ELR (cell line): ENCODE data around the gene TFAP2E.

Experiments
- DNase-seq: peaks from one replicate; pipeline ENCODE4 v3.0.0-alpha.2; 2015; ENCODE audit warnings: low read depth

Gene TFAP2E

DNA sequence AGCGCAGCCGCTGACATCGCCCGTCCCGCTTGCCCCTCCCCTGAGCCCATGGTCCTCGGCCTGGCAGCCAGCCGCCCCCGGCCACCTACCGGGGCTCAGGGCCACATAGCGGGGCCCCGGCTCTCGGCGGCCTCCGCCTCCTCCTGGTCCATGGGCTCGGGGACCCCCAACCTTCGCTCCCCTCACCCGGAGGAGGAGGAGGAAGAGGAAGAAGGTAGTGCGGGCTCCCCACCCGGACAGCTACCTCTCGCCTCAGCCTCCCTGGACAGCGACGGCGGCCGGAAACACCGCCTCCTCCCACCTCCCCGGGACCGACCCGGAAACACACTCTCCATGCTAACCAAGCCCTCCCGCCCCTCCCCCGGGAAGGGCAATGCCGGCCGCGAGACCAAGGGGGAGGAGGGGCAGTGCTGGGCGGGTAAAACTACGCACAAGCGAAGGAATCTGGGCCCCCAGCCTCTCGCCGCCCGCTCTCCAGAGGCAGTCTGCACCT, 15.9 kb upstream of the TFAP2E start, which contains the start of gene KIAA0319L:
Gene KIAA0319L (minus strand): TSS at position 286 of the 493 bp plus-strand sequence. CDS start 2,912 bp downstream, outside the sequence.
- DNase-seq, result peak; percentile 85

DNA sequence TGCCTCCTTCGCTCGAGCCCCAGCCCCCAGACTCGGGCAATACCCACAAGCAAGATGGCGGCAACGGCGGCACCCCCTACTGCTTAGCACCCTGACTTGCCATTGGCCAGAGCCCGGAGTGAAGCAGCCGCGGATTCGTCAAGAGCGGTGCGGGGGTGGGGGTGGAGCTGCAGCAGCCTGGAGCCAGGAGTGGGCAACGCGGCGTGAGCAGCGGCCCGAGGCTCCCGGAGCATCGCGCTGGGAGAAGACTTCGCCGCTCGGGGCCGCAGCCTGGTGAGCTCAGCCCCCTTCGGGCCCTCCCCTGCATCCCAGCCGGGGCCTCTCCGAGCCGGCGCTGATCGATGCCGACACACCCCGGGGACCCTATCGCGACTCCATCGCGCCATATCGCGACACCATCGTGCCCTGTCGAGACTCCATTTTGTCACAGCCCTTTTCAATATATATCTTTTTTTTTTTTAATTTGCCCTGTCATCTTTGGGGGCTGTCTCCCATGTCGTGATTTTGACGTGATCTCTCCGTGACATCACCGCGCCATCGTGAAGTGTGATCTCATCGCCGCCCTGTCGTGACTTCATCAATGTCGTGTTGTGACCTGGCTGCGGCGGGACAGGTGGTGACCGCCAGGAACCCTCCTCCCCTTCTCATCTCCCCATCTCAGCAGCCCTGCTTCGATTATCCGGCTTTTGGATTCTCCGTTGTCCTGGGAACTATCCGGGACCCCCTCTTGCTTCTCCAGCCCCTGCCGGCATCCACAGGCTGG, 15.3 kb upstream of the TFAP2E start, which contains the start of gene NCDN:
Gene NCDN (plus strand): TSS at position 189 of the 763 bp plus-strand sequence. CDS start 392 bp downstream, at position 581.
- peak; percentile 98 for DNase-seq

DNA sequence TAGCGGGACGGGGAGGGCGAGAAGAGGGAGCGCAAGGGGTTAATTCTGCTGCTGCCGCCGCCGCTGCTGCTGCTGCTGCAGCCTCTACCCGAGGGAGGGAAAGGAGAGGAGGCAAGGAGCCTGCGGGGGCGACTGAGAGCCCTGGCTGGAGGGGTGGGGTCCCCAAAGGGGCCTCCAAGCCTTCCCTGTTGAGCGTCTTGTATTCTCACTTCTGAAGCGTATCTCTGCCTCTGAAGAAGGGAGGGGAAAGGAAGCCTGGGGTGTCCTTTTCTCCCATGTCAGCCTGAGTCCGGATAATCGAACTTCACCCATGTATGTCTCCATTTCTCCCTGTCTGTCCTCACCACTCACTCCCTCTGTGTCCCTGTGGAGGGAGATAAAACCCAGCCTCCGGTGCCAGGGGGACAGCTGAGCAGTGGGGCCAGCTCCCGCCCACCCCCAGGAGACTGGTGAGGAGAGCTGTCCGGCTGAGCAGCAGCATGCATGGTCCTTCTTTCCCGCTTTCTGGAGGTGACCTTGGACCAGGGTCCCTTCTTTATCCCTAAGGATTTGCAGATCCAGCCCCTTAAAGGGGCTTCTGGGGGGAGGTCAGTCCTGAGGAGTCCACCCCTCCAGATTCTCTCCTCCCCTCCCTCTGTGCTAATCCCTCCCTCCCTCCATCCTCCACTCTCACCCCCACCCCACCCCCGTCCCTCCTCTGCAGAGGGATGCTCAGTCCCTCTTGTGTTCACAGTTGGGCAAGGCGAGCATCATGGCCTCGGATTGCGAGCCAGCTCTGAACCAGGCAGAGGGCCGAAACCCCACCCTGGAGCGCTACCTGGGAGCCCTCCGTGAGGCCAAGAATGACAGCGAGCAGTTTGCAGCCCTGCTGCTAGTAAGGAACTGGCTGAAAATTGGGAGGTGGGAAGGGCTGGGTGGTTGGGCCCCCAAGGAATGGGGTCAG, 14.5 kb upstream of the TFAP2E start:
- peak; percentile 33 for DNase-seq

DNA sequence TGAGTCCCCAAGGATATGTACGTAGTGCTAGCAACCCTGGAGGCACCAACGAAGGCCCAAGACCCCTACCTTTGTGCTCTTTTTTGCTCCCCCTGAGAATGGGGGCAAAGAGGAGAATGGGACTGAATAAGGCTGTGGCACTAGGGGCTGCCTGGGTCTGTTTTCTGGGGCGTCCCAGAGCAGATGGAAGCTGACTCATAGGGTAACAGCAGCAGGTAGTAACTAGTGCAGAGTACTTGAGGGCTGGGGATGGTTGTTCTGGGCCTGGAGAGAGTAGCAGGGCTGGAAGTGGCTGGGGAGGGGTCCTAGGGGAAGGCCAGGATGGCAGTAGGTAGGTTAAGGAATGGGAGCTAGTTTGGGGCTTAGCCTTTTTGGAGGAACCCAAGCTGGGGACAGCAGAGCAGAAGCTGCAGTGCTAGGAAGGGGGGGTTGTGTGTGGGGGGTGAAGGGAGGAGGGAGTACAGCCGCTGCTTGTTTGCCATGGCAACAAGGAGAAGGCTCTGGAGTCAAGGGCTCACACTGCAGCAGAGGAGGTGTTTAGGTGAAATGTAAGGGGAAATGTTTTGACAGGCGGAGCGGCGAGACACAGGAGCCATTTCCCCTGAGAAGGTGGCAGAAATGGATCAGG, 13.7 kb upstream of the TFAP2E start:
- no peak for DNase-seq

DNA sequence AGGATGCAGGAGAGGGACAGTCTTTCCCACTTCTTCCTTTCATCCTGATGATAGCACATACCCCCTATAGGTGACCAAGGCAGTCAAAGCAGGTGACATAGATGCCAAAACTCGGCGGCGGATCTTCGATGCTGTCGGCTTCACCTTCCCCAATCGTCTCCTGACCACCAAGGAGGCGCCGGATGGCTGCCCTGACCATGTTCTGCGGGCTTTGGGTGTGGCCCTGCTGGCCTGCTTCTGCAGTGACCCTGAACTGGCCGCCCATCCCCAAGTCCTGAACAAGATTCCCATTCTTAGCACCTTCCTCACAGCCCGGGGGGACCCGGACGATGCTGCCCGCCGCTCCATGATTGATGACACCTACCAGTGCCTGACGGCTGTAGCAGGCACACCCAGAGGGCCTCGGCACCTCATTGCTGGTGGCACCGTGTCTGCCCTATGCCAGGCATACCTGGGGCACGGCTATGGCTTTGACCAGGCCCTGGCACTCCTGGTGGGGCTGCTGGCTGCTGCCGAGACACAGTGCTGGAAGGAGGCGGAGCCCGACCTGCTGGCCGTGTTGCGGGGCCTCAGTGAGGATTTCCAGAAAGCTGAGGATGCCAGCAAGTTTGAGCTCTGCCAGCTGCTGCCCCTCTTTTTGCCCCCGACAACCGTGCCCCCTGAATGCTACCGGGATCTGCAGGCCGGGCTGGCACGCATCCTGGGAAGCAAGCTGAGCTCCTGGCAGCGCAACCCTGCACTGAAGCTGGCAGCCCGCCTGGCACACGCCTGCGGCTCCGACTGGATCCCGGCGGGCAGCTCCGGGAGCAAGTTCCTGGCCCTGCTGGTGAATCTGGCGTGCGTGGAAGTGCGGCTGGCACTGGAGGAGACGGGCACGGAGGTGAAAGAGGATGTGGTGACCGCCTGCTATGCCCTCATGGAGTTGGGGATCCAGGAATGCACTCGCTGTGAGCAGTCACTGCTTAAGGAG, 12.6 kb upstream of the TFAP2E start:
- no peak for DNase-seq

DNA sequence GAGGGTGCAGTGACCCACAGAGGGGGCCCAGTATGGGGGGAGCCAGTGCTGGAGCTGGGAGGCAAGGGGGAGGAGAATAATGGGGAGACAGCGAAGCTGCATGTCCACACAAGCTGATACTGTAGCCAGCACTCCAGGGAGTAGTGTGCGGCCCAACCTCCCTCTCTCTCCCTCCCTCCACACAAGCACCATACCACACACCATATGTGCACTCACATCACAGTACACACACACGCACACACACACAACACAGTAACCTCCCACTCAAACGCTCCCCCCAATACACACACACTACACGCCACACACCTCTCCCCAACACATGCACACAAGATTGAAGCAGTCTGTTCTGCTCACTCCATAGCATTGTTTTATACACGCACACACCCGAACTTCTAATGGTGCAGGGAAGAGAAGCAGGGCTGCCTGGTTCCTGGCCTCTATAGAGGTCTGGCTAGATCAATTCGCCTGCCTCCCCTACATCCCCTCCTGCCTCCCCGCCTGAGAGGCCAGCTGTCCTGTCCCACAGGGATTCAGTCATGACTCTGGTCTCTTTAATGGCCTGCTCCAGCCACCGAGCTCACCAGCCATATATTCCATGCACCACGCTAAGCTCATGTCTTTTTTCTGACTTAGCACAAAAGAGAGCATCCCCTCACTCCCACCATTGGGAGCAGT, 11.7 kb upstream of the TFAP2E start:
- DNase-seq, result no peak

DNA sequence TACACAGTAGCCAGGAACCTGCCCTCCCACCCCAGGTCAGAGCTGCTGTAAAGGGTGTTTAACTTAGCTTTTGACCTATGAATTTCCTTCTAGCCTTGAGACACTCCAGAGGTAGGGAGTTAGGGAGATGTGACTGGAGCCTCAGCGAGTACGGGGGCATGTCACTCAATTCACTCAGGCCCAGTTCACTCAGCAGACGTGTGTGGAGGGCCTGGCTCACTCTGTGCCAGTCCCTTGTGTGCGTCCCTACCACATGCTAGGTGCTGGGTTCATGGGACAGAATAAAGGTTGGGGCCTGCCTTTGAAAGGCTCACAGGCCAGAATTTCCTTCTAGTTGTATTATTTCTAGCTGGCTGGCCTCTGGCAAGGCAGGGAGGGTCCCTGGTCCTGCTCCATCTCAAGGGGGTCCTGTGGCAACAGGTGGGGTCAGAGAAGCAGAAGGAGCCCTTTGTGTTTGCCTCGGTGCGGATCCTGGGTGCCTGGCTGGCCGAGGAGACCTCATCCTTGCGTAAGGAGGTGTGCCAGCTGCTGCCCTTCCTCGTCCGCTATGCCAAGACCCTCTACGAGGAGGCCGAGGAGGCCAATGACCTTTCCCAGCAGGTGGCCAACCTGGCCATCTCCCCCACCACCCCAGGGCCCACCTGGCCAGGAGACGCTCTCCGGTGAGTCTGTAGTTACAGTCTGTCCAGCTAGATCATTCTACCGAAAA, 11.0 kb upstream of the TFAP2E start:
- DNase-seq, result no peak

DNA sequence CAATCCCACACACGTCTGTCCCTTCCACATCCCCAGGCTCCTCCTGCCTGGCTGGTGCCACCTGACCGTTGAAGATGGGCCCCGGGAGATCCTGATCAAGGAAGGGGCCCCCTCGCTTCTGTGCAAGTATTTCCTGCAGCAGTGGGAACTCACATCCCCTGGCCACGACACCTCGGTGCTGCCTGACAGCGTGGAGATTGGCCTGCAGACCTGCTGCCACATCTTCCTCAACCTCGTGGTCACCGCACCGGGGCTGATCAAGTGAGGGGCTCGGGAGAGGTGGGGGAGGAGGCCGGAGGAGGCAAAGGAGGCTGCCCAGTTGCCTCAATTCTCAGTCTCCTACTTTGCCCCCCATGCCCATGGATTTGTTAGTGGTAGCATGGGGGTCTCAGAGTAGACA, 9.9 kb upstream of the TFAP2E start:
- no peak for DNase-seq

DNA sequence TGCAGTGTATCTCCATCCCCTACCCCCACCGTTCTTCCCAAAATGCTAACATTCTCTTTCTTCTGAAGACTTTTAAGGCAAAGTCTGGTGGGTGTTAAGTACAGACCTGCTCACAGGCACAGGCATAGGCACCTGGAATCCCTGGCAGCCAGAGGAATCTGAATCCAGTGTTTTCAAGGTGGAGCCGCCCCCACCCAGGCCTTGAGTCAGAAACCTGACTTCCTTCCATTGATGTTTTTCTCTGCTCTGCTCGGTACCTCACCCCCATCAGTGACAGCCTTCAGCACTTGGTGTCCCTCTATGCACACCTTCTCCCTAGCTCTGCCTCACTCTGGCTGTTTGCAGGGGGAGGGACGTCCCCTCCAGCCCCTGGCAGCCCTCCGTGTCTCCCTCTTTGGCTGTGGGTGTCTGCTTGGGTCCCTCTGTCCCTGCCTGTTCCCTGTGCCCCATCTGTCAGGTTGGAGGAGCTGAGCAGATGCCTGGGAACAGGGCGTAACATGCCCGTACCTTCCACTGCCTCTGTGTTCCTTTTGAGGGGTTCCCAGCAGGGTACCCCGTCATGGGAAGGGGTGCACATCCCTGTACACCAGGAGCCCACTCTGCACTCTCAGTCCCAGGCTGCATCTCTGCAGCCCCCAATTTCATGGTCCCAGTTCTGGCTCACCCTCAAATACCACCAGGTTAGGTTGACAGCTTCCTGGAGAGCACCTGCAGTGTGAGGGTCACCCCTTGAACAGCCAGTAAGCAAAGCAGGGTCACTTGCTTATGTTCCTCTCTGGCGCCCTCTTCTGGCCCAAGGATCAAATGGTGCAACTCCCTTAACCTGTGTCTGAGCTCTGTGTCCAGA, 8.9 kb upstream of the TFAP2E start:
- peak; percentile 90 for DNase-seq

DNA sequence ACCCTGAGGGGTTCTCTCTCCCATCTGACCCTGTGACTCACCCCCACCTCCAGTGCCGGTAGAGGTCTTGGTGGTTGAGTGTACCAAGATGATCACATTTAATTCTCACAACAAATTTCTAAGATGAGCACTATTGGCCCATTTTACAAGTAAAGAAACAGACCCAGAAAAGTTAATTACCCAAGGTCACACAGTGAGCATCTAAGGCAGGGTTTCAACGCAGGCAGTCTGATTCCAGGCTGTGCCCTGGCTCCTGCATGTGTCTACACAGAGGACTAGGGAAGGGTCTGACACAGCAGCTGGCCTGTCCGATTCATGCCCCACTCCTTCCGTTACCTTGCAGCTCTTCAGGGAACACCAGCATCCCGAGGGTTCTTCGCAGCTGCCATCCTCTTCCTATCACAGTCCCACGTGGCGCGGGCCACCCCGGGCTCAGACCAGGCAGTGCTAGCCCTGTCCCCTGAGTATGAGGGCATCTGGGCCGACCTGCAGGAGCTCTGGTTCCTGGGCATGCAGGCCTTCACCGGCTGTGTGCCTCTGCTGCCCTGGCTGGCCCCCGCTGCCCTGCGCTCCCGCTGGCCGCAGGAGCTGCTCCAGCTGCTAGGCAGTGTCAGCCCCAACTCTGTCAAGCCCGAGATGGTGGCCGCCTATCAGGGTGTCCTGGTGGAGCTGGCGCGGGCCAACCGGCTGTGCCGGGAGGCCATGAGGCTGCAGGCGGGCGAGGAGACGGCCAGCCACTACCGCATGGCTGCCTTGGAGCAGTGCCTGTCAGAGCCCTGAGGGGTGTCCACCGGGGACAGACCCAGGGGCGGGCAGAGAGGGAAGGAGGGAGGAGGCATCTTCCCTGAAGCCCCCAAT, 8.0 kb upstream of the TFAP2E start:
- no peak for DNase-seq

DNA sequence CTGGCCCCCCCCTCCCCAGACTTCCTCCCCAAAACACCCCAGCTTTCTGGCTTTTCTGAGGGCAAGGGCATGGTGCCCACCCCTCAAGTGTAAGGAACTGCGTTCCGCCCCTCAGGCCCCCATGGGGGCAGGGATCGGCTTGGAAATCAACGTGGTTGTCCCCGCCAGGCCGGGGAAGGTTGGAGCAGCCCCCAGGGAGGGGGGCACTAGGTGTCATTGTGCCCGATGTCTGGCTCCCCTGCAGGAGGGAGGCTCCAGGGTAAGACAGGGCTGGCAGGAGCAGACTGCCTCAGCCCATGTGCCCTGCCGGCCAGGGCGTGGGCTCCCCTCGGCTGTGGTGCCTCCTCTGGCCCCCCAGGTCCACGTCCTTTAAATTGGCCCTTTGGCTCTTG, 7.4 kb upstream of the TFAP2E start:
- DNase-seq, result no peak

DNA sequence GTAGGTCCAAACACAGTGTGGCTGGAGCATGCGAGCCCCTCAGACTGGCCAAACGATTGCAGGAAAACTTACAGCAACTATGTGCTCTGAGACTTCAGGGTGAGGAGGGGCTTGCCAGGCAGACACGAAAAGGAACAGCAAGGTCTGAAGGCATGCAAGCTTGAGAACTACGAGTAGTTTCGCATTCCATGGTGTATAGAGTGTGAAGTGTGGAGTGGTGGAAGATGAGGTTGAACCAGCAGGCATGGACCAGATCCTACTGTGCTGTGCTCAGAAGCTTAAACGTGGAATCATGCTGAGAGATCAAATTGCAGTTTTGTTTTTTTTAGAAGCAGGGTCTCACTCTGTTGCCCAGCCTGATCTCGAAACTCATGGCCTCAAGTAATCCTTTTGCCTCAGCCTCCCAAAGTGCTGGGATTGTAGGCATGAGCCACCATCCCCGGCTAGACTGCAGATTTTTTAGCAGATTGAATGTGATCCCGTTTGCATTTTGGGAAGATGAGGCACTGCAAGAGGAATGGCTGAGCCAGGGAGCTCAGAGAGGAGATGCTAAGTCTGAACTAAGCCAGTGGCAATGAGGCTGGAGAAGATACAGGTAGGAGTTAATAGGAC, 5.1 kb upstream of the TFAP2E start:
- DNase-seq, result no peak

DNA sequence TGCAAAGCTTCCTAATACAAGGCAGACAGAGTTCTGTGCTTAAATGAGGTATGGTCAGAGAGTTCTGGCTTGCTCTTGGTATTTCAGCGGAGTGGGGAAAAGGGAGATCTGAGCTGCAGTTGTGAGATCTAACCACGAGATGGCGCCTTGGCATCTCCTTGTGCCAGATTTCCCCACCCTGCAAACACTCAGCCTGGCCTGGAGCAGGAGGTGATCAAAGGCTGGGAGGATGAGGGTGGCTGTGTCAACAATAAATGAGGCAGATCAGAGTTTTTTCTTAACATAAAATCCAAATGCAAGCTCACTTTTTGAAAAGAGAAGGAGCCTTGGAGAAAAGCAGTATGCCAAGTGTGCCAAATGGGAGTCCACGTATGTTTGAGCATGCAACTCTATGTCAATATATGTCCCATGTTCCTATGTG, 4.1 kb upstream of the TFAP2E start:
- DNase-seq, result peak; percentile 77

DNA sequence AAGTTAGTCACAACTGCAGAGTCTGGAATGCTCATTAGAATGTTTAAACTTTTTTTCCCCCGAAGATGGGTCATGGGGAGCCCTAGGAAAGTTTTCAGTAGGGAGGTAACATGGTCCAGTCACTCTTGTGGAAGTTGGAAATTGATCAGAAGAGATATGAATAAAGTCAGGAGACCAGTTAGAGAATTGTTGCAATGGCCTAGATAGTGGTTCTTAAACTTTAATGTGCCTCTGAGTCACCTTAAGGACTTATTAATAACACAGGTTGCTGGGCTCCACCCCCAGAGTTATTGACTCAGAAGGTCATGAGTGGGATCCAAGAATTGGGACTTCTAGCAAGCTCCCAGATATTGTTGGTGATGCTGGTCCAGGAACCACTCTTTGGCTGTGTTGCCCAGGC, 3.2 kb upstream of the TFAP2E start:
- DNase-seq, result peak; percentile 71

DNA sequence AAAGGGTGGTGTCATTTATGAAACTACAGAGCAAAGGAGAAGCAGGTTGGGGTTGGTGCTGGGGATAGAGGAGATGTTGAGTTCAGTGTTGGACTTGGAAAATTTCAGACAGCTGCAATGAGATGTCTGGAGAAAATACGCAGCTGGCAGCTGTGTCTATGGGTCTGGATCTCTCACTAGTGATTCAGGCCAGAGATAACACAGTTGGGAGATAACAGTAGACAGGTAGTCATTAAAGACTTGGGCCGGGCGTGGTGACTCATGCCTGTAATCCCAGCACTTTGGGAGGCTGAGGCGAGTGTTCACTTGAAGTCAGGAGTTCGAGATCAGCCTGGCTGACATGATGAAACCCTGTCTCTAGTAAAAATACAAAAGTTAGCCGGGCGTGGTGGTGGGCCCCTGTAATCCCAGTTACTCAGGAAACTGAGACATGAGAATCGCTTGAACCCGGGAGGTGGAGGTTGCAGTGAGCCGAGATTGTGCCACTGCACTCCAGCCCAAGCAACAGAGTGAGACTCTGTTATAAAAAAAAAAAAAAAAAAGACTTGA, 2.5 kb upstream of the TFAP2E start:
- DNase-seq, result no peak

DNA sequence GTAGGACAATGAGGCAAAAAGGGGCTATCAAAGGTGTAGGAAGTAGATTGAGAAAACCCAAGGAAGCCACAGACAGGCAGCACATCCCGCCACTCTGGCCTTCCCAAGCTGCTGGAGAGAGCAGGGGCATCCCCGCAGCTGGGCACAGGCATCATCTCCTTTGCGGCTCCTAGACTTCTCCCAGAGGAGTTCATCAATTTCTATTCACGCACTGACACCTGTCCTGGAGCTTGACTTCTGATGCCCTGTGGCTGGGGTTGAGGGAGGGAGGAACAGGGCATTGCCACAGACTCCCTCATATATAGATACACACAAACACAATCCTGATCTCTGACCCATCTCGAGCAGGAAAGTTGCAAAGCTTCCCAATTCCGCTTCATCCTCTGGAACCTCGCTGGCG, 1.9 kb upstream of the TFAP2E start:
- no peak for DNase-seq

DNA sequence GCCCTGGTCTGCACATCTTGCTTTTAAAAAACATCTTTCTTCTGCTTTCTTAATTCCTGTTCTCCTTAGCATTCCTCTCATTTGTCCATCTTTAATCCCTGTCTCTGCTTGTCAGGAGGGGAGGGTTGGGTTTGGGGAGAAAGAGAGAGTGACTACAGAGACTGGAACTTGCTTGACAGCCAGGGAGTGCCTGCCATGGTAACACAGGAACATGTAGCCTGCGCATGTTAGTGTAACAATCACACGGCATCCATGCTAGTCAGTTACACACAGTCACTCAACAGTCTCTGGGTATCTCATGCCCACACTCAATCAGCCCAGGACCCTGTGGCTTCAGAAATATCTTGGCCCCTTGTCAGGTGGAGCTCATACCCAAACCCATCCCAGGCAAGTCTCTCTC, 818 bp upstream of the TFAP2E start:
- DNase-seq, result no peak
